Anterior cingulate cortex (tissue), 58 donors: ENCODE data around the gene PDCD11.
"Not testable (repeated sequence)": the region's sequence is repeated elsewhere in the genome, so short reads cannot be mapped to it uniquely, and the experiment has no call there.

Experiments
- DNase-seq, 58 donors: peaks; one replicate each; lab custom pipeline; 2025; lab: John Stamatoyannopoulos, UW

The PDCD11 gene

DNA sequence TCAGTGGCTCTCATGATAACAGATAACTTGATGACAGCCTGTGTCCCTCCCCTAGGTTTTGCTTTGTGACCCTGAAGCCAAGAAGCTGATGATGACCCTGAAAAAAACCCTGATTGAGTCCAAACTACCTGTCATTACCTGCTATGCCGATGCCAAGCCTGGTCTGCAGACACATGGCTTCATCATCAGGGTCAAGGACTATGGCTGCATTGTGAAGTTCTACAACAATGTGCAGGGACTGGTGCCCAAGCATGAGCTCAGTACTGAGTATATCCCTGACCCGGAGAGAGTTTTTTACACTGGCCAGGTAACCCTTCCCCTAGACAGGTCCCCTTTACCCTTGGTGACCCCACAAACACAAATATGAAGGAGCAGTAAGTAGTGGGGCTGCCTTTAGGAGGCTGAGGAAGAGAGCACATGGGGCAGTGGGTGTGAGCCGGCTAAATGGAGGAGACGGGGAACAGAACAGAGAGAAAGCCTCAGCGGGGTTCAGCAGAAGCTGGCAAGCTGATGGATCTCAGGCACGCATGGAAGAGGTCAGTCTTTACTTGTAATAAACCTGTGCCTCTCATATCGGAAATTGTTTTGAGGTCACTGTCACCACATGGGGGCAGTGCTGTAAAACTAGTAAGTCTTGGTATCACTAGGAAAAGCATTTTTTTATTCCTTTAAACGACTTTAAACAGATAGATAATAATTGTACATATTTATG lies 20.2 kb downstream of the PDCD11 start:
- peak in 35 of 58 donors; percentile 1 to 70 (median 9) for DNase-seq

DNA sequence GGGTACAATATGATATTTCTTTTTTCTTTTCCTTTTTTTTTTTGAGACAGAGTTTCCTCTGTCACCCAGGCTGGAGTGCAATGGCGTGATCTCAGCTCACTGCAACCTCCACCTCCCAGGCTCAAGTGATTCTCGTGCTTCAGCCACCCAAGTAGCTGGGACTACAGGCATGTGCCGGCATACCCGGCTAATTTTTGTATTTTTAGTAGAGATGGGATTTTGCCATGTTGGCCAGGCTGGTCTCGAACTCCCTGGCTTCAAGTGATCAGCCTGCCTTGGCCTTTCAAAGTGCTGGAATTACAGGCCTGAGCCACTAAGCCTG lies 20.7 kb downstream of the PDCD11 start:
- DNase-seq: not testable (repeated sequence)

DNA sequence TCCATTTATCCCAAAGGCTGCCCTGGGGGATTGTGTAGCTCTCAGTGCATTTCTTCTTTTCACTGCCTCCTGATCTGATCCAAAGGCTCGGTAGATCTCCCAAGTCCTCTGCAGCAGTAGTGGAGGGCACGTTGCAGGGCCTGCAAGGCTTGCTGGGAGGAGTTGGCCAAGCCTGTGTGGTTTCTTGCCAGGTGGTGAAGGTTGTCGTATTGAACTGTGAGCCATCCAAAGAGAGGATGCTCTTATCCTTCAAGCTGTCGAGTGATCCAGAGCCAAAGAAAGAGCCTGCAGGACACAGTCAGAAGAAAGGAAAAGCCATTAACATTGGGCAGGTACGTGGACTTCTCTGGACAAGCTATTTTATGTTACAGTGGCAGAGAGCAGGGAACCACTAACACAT lies 21.2 kb downstream of the PDCD11 start:
- DNase-seq: no peak

DNA sequence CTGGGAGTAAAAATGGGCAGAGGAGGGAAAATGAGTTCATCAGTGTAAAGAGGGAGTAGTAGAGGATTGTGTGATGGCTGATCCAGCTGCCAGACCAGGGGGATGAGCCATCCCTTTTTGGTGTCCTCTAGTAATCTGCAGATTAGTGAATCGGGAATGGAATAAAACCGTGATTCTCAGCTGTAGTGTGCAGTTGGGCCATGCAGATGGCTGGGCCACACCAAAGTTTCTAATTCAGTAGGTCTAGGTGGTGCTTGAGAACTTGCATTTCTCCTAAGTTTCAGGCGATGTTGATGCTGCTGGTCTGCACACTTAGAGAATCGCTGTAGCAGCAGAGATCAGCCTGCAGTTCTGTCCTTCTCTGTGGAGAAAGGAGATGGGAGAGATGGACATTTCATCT lies 22.7 kb downstream of the PDCD11 start:
- DNase-seq: no peak

DNA sequence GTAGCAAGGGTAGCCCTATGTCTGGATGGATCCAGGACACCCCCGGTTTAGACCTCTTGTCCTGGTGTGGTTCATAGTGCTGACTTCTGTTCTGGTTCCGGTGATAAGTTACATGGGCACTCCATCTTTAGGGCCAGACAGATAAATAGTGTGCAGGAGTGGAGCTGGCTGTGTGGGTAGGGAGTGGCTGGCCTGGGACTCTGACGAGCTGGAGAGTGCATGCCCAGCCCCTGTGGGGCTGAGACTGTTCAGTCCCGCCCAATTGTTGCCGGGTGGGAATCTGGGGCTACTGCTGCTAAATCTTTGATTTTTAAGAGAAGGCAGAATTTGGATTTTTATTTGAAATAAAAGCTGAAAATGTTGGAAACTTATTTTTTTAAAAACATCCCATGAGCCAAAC lies 27.3 kb downstream of the PDCD11 start:
- no peak for DNase-seq

DNA sequence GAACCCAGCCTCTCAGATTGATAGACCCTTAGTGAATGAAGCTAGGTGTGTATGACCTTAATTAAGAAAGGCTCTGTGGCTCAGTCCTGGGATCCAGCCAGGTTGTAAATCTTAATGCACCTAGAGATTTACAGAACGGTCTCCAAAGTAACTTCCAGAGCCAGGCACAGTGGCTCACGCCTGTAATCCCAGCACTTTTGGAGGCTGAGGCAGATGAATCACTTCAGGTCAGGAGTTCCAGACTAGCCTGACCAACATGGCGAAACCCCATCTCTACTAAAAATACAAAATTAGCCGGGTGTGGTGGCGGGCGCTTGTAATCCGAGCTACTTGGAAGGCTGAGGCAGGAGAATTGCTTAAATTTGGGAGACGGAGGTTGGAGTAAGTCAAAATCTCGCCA lies 31.4 kb downstream of the PDCD11 start:
- DNase-seq: no peak

DNA sequence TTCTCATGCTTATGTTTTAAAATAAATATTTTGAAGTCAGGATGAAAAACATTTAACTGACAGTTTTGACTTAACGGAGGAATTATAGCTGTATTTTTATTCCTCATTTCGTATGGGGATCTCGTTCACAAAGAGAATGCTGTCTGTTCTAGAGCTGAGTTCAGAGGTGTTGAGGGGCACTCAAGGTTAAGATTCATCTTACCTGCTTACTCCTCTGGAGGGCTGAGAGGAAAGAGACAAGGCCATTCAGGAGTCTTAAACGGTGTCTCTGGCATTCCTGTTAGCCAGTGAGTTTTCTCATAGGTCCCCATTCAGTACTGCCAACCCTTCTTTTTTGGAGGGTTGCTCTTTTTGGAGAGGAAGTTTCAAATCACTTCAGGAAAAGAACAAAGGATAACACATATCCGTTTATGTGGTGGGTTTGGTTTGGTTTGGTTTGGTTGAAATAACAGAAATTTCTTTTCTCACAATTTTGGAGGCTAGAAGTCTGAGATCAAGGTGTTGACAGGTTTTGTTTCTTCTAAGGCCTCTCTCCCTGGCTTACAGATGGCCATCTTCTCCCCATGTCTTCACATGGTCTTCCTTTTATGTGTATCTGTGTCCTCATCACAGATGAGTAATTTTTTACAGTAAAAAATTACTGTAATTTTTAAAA lies 32.7 kb downstream of the PDCD11 start:
- DNase-seq: no peak

DNA sequence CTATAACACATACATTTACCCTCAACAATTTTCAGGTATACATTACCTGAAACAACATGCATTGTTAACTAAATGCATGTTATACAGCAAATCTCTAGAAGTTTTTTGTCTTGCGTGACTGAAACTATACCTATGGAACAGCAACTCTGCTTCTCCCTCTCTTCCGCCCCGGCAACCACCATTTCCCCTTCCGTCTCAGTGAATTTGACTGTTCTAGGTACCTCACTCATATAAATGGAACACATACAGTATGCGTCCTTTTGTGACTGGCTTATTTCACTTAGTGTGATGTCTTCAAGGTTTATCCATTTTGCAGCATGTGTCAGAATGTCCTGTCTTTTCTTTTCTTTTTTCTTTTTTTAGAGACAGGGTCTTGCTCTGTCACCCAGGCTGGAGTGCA lies 33.2 kb downstream of the PDCD11 start:
- DNase-seq: no peak

DNA sequence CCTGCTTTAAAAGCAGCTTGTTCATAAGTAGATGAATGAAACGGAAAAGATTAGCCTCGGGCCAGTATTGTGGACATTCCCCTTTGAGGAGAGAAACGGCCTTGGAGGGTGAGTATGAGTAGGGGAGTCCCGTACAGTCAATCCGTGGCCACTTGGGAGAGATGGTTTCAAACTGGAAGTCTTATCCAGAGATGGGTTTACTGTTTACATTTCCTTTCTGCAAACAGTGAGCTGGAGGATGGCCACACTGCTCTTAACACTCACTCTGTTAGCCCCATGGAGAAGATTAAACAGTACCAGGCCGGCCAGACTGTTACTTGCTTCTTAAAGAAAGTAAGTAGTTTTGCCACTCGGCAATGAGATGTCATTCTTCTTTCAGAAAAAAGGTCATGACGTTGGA lies 35.5 kb downstream of the PDCD11 start:
- no peak for DNase-seq

DNA sequence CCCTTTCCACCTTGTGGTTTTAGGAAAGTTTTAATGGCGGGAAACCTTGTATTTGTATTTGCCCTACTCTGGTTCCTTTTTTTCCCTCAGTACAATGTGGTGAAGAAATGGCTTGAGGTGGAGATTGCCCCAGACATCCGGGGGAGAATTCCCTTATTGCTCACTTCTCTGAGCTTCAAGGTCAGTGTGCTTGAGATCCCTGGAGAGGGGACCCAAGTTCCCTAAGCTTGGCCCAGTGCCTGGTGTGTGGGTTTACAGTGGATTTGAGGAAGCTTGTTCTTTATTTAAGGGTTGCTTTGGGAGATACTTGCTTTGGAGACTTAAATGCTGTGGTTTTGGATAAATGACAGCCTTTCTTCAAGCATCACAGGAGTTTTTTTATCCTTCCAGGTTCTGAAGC lies 37.4 kb downstream of the PDCD11 start:
- DNase-seq: no peak

DNA sequence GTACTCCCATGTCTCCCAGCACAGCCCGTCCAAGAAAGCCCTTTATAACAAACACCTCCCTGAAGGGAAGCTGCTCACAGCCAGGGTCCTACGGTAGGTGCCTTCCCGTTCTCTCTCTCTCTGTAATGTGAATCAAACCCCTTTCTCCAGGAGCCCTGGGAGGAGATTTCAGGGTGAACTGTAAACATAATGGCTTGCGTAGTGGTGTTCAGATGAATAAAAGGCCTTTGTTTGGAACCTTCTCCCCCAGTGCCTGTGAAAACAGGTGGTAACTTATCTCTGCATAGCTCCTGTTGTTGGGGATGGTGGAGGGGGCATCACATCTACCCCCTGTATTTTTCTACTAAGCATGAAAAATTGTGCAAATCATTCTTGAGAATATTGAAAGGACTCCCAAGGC lies 43.4 kb downstream of the PDCD11 start:
- no peak for DNase-seq

DNA sequence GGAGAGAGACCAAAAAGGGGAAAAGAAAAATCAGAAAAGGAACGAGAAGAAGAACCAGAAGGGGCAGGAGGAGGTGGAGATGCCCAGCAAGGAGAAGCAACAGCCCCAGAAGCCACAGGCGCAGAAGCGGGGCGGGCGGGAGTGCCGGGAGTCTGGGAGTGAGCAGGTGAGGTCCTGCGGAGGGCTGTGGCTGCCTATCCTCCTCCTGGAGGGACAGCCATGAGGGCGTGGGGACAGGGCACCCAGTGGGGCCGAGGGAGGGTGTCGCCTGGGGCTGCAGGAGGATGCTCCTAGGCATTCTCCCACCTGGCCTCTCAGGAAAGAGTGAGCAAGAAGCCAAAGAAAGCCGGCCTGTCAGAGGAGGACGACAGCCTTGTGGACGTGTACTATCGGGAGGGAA lies 44.0 kb downstream of the PDCD11 start:
- no peak for DNase-seq

DNA sequence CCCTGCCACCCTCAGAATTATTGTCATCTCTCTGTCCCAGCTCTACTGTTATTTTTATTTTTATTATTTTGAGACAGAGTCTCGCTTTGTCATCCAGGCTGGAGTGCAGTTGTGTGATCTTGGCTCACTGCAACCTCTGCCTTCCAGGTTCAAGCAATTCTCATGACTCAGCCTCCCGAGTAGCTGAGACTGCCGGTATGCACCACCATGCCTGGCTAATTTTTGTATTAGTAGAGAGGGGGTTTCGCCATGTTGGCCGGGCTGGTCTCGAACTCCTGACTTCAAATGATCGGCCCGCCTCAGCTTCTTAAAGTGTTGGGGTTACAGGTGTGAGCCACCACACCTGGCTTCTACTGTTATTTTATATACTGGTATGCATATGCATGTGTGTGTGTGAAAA lies 44.8 kb downstream of the PDCD11 start:
- DNase-seq: no peak

DNA sequence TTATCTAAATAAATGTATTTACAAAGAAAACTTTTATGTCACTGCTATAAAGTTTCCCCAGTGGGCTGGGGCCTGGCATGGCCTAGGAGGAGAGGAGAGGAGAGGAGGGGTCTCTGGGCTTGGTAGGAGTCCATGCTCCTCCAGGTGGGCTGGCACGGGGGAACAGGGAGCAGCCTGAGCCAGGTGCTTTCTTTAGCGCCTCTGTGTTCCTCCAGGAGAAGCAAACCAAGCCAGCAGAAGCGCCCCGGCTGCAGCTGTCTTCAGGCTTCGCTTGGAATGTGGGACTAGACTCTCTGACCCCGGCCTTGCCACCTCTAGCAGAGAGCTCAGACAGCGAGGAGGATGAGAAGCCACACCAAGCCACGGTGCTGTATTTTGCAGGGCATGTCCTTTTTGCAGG lies 45.2 kb downstream of the PDCD11 start:
- DNase-seq: no peak

DNA sequence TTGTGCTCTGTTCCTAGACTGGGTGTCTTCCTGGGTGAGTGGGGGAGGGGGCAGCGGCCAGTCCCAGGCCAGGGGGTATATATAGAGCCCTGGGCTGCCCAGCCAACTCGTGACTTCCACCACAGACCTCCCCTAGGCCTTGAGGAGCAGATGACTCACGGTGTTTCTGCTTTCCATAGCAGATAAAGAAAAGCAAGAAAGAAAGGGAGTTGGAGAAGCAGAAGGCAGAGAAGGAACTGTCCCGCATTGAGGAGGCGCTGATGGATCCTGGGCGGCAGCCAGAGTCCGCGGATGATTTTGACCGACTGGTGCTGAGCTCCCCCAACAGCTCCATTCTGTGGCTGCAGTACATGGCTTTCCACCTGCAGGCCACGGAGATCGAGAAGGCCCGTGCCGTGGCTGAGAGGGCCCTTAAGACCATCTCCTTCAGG lies 45.6 kb downstream of the PDCD11 start:
- peak in 10 of 58 donors; percentile 7 to 30 (median 18) for DNase-seq

DNA sequence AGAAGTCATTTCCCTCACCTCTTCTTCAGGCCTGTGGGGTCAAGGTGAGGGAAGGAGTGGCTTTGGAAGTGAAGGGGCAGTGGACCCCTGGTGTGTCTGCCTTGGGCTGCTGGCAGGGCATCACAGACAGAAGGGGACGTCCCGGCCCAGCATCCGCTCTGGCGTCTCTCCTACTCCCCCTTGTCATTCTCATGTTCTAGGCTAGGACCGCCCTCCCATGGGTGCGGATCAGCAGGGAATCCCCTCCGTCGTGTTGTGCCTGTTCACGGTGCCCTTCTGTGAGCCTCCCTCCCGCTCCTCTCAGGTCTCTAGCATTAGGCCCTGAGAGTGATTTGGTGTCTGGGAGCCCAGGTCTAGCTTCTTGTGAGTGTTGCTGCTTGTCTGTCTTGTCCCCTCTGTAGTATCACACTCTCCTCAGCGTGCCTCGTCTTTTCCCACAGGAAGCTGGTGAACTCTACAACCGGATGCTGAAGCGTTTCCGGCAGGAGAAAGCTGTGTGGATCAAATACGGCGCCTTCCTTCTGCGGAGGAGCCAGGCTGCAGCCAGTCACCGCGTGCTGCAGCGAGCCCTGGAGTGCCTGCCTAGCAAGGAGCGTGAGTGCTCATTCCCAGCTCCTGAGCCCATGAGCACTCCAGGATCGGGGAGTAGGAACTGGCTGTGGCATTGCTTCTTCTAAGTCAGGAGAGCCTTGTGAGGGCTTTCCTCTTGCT lies 47.2 kb downstream of the PDCD11 start:
- no peak for DNase-seq

DNA sequence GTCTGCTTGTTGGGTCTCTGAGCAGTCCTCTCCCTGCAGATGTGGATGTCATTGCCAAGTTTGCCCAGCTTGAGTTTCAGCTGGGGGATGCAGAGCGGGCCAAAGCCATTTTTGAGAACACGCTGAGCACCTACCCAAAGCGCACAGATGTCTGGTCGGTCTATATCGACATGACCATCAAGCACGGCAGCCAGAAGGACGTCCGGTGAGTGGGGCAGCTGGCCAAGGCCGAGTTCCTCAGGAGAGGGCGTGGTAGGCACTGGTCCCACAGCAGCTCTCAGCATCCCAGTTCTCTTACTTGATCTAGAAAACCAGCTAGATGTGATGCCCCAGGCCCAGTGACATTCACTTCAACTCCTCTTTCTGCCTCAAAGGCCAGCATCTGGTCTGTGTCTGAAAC lies 48.1 kb downstream of the PDCD11 start:
- DNase-seq: no peak

DNA sequence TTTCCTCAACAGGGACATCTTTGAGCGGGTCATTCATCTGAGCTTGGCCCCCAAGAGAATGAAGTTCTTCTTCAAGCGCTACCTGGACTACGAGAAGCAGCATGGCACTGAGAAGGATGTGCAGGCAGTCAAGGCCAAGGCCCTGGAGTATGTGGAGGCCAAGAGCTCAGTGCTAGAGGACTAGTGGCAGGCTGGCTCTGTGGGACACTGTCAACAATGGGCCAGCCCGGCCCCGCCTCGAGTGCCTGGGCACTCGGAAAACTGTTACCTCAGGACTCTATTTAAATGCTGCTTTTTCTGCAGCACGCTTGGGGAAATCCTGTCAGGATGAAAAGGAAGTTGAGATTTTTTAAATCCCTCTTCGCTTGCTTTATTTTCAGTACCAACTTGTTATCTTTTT lies 48.9 kb downstream of the PDCD11 start:
- no peak for DNase-seq

DNA sequence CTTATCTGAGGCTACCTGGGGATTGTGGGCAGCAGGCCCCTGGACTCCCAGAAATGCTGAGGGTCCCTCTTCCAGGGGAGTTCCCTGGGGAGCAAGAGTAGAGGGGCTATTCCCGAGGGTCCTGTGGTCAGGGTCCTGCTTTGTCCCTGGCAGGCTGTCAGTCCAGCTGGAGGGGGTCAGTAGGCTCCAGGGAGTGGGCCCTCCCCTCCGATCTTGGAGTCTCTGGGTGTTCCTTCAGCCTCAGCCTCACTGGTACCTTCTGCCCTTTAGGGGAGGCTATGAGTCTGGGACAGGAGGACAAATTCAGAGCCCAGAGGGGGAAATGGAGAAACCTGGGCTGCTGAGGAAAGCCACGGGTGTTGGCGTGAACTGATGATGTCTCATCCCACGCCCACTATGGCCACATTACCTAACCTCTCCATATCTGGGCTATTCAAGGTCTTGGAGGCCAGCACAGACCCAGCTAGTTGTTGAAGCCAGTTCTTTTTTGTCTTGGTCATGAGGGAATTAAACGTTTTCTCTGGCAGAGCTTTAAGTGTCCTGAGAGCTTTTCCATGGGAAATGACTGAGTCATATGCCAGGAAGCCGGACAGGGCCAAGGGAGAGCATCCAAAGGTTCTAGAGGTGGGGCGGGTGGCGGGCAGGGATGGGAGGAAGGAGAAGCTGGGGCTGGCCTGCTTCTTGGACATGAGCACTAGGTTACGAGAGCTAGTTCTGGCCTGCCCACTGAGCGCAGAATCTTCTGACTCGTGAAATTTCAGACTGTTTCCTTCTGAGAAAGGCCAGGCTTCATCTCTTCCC lies 49.5 kb downstream of the PDCD11 start:
- peak in 3 of 58 donors; percentile 4 to 55 (median 49) for DNase-seq

DNA sequence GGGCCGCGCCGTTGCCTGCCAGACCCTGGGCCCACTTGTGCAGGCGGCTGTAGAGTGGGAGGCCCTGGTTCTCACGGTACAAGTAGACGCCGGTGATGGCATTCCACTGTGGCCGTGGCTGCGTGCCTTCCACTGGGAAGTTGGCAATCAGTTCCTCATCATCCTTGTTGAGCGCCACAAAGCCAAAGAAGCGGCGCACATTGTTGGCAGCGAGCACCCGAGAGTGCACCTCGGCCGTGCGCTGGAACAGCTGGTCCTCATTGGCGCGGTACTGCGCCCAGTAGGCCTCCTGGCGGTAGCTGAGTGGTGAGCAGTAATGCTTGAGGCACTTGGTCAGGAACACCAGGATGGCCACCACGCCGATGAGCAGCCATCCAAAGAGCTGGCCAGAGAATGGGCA lies 50.8 kb downstream of the PDCD11 start:
- DNase-seq: no peak

DNA sequence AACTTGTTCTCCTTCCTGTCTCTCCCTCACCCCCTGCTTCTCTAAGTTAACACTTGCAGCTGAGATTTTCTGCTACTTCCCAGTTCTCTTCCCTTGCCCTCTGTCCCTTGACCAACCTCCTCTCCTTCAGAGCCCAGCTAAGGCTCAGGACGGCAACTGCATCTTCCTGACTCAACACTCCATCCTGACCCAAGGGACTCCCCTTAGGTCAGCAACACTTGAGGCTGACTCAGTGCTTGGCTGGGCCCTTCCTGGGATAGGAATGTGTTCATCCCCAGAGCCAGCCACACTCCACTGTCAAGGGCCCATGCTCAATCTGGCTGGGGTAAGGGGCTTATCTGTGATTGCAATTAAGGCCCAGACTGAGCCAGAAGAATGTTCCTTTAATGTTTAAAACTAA lies 52.3 kb downstream of the PDCD11 start:
- no peak for DNase-seq
